HG02610 (cell line): ENCODE results near the gene OPTC.
"Not testable (repeated sequence)": the region's sequence is repeated elsewhere in the genome, so short reads cannot be mapped to it uniquely, and the experiment has no call there.

Source experiments
- ATAC-seq: cut with Tn5 transposase; IDR thresholded peaks from one replicate; pipeline ENCODE4 v1.9.1; 2021; ENCODE audit warnings: mild to moderate bottlenecking, moderate library complexity; ENCODE audit not compliant: unreplicated experiment

The OPTC gene

DNA sequence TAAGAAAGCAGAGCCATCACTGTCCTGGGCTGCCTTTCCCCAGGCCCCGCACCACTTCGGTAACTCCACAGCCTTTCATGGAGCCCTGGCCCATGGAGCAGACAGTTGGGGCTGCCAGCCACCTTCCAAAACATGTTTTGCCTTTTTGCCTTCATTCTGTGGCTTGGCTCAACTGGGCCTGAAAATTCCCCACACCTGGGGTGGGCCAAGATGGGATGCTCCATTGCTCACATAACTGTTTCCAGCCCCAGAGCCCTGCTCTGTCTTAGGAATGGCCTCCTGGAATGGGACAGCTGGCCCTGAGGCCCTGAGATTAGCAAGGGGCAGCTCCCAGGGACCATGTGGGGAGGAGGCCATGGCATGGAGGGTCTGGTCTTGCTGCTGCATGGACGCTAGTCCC is 29.2 kb upstream of the OPTC start:
- ATAC-seq, result no peak

DNA sequence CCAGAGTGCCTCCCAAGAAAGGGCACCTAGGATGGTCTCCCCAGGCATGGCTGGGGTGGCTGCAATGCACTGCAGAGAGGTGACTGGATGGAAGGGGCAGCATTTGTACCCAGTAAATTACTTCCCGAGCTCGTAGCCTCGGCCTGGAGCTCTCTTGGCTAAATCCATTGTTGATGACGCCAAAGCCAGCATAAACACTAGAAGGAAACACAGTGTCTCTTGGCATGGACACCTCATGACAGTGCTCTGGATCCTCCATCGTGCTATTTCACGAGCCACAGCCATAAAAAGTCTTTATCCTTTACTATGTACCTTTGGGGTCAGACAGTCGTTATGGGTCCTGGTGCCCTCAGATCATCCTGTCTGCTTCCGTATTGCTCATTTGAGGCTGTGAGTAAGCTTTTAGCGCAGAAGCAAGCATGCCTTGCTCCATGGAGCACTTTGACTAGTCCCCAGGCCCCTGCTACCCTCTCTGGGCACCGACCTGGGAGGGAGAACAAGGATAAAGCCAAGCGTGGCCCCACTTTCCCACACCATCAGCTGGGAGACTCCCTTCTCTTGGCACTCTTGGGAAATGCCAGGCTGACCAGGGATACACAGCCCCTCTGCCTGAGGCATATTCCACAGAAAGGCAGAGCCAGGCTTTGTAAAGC is 28.7 kb upstream of the OPTC start:
- ATAC-seq, result no peak

- ATAC-seq, result no peak
Measured at GRCh38 chr1:203465948-203466347, 28.0 kb upstream of the OPTC start.

DNA sequence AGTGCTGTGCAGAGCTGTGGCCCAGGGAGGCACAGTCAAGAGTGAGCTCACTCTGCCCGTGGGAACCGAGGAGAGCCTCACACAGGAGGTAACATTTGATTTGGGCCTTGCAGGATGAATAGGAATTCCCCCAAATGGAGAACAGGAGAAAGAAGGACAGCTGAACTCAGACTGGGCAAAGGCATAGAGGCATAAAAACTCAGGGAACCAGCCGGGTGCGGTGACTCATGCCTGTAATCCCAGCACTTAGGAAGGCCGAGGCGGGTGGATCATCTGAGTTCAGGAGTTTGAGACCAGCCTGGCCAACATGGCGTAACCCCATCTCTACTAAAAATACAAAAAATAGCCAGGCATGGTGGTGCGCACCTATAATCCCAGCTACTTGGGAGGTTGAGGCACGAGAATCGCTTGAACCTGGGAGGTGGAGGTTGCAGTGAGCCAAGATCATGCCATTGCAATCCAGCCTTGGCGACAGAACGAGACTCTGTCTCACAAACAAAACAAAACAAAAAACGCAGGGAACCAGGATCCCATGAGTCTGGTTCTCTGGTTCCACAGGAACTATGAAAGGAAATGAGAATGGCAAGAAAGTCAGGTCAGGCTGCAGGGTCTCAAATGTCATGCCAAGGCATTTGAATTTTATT is 26.9 kb upstream of the OPTC start:
- ATAC-seq, result not testable (repeated sequence)

GRCh38 chr1:203467550-203467921 is 26.4 kb upstream of the OPTC start:
- ATAC-seq, result no peak

GRCh38 chr1:203468326-203468725 is 25.6 kb upstream of the OPTC start:
- ATAC-seq, result no peak

GRCh38 chr1:203470240-203470639 is 23.7 kb upstream of the OPTC start:
- ATAC-seq, result no peak

GRCh38 chr1:203471841-203472240 is 22.1 kb upstream of the OPTC start:
- ATAC-seq, result no peak

- ATAC-seq, result no peak
Measured at GRCh38 chr1:203473281-203473680, 20.7 kb upstream of the OPTC start.

- no peak for ATAC-seq
Measured at GRCh38 chr1:203473781-203474305, 20.1 kb upstream of the OPTC start.

GRCh38 chr1:203475012-203475981 is 18.7 kb upstream of the OPTC start, which contains the start of gene PRELP:
TSS of gene PRELP (plus strand) at chr1:203475806. CDS start at chr1:203483185, 7,379 bp downstream.
- ATAC-seq, result no peak

- ATAC-seq, result no peak
Measured at GRCh38 chr1:203476216-203476814, 17.6 kb upstream of the OPTC start.

- ATAC-seq, result no peak
Measured at GRCh38 chr1:203477748-203478147, 16.2 kb upstream of the OPTC start.

DNA sequence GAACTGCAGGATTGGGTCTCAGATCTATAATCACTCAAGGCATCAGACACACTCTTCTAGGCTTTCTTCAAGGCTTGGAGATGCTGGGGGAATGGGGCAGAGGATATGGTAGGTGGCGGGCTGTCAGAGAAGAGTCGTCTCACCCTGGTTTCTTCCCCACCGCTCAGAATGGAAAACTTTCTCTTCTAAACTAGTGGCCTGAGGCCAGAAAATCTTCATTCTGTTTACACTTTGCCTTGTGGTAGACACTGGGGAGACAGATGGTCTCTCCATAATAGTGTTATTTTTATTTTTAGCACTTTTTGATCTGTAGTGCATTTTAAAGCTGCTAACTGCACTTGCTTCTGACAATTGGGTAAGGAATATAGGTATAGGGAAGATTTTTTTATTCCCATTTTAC is 15.7 kb upstream of the OPTC start:
- ATAC-seq, result no peak

DNA sequence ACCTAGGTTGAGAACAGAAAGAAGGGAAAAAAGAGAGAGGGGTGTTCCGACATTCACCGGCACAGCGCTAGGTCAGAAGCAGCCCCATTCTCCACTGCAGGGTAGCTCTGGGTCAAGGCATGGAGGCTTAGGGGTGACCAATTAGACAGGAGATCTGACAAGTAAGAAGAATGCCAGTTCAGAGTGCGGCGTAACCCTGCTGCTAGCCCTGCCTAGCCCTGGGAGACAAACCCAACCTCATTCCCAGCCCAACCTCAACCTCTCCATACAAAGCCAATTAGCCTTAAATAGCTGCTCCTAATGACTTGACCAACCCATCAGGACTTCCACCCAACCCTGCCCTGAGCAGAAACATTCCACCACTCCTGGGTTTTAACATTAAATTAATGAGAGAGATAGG is 15.0 kb upstream of the OPTC start:
- no peak for ATAC-seq

DNA sequence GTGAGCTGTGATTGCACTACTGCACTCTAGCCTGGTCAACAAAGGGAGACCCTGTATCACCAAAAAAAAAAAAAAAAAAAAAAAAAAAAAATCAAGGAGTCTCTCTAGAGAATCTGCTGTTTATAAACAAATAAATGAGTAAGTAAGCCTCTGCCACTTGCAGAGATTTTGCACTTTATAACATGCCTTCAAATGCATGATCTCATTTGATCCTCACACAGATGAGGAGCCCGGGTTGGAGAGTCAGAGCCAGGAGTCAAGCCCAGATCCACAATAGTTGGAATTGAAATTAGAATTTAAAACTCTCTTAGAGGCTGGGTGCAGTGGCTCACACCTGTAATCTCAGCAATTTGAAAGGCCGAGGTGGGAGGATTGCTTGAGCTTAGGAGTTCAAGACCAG is 14.3 kb upstream of the OPTC start:
- ATAC-seq, result no peak

- ATAC-seq, result no peak
Measured at GRCh38 chr1:203480084-203480483, 13.9 kb upstream of the OPTC start.

- ATAC-seq, result no peak
Measured at GRCh38 chr1:203480525-203481084, 13.3 kb upstream of the OPTC start.

DNA sequence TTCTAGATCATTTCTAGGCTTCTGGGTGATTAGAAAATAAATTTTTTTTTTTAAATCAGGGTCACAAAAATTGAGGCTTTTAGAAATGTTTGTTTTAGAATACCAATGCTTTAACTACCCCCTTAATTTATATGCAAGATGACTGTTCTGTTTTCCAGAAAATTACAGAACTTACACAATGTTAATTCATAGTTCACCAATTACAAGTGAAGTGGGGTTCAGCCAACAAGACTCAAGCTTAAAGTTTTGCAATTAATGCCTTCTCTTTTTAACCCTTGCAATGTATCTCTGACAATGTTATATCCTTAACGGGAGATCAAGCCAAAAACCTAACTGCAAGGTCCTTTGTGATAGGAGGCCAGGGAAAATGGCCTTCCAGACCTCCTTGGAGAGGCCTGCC is 12.8 kb upstream of the OPTC start:
- no peak for ATAC-seq

- ATAC-seq, result no peak
Measured at GRCh38 chr1:203486618-203487370, 7.2 kb upstream of the OPTC start.
